Measurements from ENCODE around the gene RANBP17. TPM values are rescaled to one million over a fixed set of nuclear protein-coding genes. Genes with fewer than 3 reads are reported as not detected.

Gene RANBP17
- total RNA-seq, 1 donor from 2014 or later: 4.0 TPM

DNA sequence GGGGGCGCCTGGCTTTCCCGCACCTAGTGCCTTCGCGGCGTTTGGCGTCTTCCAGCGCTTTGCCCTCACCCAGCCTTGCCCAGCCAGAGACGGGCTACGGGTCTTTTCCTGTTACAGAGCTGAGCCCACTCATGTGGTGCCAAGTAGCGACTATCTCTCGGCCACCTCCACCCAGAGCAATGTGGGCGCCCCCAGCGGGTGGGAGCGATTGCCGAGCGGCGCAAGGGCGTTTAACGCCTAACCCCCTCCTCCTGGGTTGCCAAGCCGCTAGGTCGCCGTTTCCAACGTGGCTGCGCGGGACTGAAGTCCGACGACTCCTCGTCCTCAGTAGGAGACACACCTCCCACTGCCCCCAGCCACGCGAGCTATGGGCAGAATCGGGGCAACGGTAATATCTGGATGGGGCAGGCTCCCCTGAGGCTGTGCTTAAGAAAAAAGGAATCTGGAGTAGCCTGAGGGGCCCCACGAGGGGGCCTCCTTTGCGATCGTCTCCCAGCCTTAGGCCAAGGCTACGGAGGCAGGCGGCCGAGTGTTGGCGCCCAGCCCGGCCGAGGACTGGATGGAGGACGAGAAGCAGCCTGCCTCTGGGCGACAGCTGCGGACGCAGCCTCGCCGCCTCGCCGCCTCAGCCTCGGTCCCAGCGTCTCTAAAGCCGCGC lies 453.0 kb downstream of the RANBP17 start:
- no peak for DNase-seq (ENCODE audit: low read depth in 2 of 2)

DNA sequence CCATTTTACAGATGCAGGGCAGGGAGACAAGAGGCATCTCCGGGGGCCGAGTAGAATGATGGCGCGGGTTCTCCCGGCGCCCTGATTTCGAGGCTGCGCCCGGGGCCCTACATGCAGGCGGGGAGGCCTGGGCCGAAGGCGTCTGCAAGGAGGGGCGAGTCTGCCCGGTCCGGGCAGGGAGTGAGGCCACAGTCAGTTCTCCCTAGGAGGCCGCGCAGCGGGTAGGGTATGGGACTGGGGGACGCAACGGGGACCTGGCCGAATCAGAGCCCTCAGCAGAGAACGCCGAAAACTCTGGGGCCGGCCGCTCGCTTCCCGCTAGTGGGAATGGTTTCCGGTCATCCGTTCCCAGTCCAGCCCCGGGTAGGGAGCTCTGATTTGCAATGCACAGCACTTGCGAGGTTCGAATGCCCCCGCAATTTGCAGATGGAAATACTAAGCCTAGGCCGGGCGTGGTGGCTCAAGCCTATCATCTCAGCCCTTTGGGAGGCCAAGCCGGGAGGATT lies 453.6 kb downstream of the RANBP17 start:
- no peak for DNase-seq (ENCODE audit: low read depth in 2 of 2)

DNA sequence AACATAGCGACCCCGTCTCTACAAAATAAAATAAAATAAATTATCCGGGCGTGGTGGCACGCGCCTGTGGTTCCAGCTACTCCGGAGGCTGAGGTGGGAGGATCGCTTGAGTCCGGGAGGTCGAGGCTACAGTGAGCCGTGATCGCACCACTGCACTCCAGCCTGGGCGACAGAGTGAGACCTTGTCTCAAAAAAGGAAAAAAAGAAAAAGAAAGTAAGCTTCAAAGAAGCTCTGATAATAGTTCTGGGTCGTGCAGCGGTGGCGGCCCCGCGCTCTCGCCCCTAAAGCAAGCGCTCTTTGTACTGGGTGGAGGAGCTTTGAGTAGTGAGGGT lies 454.1 kb downstream of the RANBP17 start:
- DNase-seq (ENCODE audit: low read depth in 2 of 2): no peak

DNA sequence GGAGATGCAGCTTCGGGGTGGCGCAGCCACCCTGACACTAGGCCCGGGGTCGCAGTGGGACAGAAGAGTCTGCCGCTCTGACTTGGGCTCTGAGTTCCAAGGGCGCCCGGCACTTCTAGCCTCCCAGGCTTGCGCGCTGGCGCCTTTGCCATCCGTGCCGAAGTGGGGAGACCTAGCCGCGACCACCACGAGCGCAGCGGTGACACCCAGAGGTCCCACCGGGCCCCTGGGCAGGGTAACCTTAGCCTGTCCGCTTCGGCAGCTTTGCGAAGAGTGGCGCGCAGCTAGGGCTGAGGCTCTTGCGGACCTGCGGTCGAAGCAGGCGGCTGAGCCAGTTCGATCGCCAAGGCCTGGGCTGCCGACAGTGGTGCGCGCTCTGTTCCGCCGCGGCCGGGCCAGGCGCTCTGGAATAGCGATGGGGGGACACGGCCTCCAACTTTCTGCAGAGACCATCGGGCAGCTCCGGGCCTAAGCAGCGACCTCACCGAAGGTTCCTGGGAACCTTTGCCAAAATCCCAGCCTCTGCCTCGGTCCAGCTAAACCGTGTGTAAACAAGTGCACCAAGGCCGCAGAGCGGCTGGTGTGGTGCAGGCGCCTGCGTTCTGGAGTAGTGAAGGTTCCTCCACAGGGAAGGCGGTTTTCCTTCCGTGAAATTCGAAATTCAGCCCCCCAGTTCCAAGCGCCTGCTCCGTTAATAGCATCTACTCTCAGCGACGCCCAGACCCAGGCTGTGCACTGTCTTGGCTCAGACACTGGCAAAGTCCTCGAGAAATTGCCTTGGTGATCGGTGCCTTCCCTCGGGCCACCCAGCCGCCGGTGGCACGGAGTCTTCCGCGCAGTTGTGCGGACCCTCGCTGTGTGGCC lies 454.7 kb downstream of the RANBP17 start:
- no peak for DNase-seq (ENCODE audit: low read depth in 2 of 2)

DNA sequence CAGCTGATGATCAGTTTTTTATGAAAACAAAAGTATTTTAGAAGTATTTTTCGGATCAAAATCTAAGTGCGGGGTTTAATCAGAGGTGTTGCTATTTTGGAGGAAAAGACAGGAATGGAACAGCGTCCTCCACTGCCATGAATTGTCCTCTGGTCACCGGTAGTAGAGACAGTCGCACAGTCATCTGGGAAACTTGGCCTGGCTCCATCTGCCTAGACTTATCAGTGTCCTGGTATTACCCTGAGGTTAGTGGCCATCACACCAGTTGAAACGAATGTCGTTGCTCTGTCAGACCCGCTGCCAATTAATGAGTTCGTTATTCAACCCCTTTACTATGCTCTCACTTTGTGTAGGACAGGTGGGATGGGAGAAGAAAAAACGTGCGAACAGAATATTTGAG lies 455.4 kb downstream of the RANBP17 start:
- DNase-seq (ENCODE audit: low read depth in 2 of 2): no peak

DNA sequence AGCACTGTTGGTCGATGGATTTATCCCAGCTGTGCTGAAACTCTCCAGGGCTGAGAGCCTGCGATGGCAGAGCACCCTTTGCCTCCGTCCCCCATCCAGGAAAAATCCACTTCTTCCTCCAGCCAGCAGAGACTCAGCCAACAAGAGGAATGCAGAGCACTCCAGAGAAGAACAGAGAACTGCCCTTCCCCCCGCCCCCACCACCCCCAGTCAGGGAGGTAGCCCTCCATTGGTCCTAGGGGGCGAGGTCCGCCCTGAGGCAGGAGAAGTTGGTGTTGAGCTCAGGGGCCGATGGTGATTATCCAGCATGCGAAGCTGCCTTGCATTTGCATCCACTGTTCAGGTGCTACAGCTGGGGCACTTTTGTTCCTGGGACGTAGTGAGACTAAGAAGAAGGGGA lies 456.2 kb downstream of the RANBP17 start:
- no peak for DNase-seq (ENCODE audit: low read depth in 2 of 2)

DNA sequence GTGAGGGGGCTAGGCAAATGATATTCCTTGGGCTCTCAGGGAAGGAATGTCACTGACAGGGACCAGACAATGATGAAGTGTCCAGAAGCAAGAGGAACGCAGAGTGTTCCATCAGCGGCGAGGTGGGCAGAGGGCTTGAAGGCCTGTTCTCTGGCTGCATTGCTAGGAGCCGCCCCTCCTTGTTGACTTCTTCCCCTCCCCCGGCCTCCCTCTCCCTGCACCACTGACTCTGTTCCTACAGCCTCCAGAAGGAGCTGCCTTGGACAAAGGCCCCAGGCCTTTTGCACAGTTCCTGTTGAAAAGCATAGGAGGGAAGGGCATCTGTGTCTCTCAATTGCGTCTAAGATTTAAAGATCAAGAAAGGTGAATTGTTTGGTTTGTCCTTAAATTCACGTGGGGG lies 459.6 kb downstream of the RANBP17 start:
- DNase-seq (ENCODE audit: low read depth in 2 of 2): no peak

DNA sequence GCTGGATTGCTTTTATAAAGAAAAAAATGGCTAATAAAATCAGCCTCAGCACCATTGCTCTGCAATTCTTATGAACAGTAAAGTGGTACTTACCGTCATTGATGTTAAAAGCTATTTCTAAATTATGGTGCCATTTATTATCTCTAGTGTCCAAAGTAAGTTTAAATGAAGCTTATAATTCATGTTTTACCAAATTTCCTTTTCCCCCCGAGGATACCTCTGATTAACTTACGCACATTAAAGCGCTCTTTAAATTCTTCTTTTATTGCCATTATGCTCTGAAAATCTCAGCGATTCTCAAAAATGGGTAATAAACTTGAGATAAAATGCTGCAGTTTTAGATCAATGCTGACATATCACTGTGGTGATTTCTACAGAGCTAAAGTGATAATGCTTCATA lies 460.7 kb downstream of the RANBP17 start:
- DNase-seq (ENCODE audit: low read depth in 2 of 2): no peak

DNA sequence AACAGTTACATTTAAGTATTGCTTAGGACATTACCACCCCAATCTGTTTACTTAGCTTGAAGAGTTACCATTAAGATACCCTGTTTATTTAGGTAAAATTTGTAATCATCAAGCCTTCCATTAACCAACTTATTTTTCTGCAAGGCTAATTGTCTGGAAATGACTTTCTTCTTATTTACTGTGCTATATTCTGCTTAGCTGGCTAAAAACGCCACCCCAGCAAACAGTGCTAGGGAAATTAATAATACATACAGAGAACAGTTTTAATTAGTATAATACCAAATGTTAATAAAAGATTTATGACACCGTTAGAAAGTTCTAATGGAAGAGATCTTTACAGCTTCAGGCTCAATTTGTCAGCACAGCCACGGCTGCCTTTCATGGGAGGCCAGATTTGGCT lies 461.2 kb downstream of the RANBP17 start:
- DNase-seq (ENCODE audit: low read depth in 2 of 2): no peak

DNA sequence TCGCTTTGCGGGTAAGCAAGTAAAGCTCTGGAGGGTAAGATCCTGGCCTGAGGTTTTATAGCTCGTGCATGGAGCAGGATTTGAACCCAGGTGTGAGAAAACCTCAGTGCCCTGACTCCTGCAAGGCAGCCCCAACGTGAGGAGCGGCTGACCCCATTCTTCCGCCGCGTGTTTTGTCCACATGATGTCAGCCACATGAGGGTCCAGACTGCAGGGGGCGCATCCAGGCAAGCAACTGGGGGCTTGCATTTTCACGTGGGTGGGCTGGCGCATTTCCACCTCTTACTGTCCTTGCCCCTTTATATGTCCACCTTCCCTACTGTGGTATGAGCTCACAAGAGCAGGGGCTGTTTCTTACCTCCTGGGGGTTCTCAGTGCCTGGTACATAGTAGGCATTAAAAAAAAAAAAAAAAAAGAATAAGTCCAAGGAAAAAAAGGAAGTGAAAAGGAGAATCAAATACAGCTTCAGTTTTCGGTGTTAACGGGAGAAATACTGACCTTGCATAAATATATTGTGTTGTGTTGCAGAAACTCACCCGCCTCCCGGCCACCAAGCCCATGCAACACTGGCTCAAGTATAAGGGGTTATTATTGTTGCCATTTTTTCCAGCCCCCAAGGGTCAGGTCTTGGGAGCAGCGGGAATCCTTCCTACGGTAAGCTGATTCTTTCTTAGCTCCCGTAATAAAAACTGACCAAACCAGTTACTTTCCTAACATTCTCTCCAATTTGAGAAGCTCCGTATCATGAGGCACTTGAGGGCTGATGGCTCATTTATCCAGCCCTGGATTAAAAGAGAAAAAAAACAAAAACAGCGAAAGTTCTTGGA lies 462.2 kb downstream of the RANBP17 start:
- DNase-seq (ENCODE audit: low read depth in 2 of 2): no peak

DNA sequence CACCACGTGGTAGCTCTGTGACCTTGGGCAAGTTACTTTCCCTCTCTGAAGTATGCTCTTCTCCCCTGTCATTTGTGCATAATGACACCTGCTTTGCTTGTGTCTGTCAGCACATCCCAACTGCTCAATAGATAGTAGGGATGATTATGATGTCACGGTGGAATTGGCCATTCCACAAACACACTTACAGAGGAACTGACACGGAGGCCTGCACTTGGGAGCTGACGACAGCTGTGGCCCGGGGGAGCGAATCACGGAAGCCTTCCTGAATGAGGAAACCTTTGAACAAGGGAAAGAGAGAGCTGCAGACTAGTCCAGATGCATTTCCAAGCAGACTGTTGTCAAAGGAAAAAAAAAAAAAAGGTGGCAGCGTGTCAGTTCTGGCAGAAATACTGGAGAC lies 468.2 kb downstream of the RANBP17 start:
- no peak for DNase-seq (ENCODE audit: low read depth in 2 of 2)

DNA sequence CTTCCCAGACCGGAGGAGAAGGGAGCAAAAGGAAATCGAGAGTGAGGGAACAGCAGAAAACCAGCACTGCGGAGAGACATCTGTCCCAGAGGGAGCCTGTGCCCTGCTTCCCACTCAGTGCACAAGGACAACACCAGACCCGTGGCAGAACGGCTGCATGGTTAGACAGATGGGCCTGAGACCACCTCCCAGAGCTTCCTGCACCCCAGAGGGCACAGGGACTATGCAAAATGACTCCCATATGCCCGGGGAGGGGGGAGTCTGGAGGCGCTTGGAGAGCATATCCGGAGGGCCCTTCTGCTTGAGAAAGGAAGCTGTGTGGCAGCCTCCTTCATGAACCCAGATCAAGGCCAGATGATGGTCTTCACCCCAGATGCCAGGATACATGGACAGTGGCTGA lies 473.8 kb downstream of the RANBP17 start:
- DNase-seq (ENCODE audit: low read depth in 2 of 2): no peak

DNA sequence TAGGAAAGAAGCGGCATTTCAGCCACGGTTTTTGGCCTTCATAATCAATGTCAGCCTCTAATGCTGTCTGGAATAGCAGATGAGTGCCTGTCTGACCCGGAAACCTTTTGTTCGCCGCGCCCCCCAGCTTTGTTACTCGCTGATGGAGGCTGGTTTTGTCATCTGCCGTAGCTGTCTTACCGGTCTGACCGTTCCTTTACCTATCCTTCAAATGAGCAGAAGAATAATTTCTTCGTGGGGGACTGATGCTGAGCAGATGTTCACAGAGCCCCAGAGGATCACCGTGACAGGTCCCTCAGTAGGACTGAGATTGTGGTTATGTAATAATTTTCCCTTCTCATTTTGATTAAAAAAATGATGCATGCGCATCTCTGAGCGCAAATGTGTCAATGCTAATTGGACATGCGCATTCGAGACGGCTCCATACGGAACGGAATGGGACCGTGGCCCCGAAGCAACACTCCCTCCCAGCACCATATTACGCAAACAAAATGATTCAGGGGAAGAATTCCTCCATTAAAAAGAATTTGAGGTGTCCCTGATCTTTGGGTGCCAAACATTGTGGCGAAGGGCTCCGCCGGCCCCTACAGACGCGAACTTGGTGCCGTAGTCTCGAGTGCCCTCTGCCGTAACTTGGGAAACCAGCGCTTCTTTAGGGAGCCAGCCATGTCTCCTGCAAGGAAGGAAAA lies 474.8 kb downstream of the RANBP17 start:
- DNase-seq (ENCODE audit: low read depth in 2 of 2): peak; percentile 54 to 67

DNA sequence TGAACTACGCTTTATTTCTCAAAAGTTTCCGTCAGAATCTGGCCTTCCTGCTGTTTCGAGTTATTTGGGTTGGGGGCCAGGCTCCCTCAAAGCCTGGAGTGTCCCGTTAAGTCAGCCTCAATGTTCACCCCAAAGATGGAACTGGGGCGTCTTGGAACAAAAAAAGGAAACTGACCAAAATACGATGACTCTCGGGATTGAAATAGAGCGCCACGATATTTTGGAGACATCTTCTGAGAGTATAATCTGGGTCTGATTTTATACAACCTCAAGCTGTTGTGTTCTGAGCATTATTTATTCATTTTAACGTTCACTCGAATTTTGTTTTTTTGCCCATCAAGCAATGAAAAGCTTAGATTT lies 475.4 kb downstream of the RANBP17 start:
- no peak for DNase-seq (ENCODE audit: low read depth in 2 of 2)

DNA sequence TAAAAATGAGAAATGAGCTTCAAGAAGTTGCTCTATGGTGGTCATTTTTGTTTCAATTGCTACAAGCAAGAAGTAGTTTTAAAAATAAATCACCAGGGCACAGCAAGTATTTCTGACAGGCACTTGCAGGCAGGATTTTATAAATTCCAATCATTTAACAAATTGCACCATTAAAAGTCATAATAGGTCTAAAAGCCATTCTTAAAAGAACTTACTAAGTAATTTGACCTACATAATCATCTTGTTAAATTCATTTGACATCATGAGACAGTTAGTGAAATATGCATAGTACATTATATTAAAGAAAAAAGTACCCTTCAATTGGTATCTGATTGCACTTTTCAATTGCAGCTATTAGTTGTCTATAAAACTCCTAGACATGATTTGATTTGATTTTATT lies 478.2 kb downstream of the RANBP17 start:
- no peak for DNase-seq (ENCODE audit: low read depth in 2 of 2)

DNA sequence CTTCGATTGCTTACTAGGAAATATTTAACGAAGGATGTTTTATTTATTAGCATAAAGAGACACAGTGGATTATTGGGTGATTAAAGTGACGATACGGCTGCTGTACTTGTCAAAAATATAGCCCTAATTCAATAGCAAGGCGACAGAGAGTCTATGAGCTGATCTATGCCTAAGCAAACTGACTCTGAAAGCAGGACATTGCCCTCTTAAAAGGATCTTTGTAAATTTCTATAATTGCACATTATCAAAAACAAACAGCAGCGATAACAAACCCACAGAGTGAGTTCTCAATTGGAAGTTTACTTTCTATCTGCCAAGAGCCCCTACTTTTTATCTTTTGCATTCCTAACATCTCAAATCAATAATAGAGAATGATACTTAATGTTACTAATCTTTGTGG lies 478.7 kb downstream of the RANBP17 start:
- no peak for DNase-seq (ENCODE audit: low read depth in 2 of 2)

DNA sequence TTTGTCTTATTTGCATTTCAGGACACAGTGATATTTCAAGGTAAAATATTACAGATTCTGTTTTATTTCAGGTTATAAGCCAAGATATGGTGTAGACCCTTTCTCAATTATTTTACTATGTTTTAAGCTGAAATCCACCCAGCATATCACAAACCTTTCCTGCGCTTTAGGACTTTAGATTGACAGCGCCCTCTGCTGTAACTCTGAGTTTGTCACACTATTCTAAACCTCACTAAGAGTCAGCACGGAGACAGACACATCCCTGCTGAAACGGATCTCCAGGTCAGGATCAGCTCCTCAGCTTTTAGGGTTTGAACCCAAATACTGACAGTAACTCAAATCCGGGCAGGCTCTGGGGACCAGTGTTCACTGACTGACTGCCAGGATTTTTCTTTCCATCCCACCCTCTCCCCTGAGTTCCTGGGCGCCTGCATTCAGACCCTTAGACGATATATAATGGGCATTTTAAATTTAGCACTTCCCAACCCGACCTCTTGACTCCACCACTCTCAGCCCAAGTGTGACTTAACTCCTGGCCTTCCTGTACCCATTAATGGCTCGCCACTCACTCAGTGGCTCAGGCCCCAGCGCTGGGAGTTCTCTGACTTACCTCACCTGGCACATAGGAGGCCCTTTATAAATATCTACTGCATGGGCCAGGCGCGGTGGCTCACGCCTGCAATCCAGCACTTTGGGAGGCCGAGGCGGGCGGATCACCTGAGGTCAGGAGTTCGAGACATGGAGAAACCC lies 480.7 kb downstream of the RANBP17 start:
- DNase-seq (ENCODE audit: low read depth in 2 of 2): peak; percentile 69 to 82

DNA sequence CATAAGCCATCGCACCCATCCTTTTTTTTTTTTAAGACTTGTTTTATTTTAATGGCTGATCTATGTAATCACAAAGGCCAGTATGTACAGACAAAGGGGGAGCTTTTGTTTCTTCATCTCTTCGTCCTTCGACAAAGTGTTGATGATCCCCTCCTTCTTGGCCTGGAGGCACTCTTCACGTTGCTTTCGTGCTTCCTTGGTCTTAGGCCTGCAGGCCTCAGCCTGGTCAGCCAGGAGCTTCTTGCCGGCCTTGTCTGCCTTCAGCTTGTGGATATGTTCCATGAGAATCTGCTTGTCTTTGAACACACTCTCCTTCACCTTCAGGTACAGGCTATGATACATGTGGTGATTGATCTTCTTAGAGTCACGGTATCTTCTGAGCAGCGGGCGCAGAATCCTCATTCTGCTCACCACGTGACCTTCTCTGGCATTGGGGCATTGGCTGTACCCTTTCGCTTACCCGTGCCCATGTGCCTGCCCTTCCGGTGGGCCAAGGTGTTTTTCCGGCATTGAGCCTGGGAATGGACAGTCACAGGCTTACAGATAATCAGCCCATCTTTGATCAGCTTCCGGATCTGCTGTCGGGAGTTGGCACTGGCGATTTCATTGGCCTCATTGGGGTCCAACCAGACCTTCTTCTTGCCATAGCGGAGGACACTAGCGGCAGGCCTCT lies 483.3 kb downstream of the RANBP17 start:
- DNase-seq (ENCODE audit: low read depth in 2 of 2): no peak

Measured in lung microvascular endothelial cell (primary cell).